GM21360 (cell line): ENCODE data around the gene C2CD2.
A peak's percentile ranks its signal among the peaks of the same experiment; 100 is the strongest.
"Not testable (repeated sequence)": the region's sequence is repeated elsewhere in the genome, so short reads cannot be mapped to it uniquely, and the experiment has no call there.

Experiments
- ATAC-seq: cut with Tn5 transposase; IDR thresholded peaks from one replicate; pipeline ENCODE4 v1.9.1; 2021; ENCODE audit warnings: mild to moderate bottlenecking, moderate library complexity; ENCODE audit not compliant: unreplicated experiment

C2CD2 gene

GRCh38 chr21:41953831-41954653, at the start of gene C2CD2:
TSS of gene C2CD2 (minus strand) at chr21:41954018. CDS start at chr21:41953648, 370 bp downstream.
- no peak for ATAC-seq

DNA sequence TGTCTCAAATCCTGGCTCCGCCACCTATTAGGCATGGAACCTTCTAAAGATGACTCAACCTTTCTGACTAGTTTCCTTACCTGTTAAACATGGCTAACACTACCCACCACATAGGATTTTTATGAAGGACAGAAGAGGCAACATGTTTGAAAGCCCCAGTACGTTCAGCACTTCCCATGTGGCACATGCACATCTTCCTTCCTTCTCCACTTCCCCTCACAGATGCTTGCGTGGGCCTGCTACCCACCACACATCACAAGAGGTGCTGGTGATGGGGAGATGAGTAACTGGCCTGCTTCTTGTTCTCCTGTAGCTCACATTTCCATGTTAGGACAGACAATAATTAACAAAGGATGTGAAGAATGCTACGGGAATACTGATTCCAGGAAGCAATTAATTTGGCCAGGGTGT, 49.2 kb upstream of the C2CD2 start:
- no peak for ATAC-seq

DNA sequence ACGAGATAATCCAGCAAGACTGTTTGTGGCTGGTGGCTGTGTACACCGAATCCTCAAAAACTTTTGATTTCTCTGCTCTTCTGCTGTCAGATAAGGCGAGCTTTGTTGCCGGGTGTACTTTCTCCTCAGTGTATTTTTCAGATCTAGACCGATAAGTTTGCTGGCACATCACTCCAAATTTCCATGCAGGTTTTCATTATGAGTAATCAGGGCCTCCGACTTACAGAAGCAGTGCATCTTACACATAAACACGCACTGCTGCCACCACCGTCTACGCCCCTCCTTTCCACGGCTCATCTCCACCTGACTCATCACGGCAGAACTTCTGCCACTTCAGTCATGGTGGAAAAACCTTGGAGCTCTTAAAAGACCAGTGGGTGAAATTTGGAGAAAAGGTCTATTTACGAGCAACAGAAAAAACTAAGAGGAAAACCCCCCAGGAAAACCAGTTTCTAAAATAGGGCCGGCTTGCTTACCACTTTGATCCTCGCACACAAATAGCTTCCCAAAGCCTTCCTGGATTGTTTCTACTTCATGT, 48.7 kb upstream of the C2CD2 start:
- peak; percentile 77 for ATAC-seq

GRCh38 chr21:42001781-42002180, 48.0 kb upstream of the C2CD2 start:
- no peak for ATAC-seq

- ATAC-seq = no peak
Observed at GRCh38 chr21:42000908-42001307, 47.1 kb upstream of the C2CD2 start.

DNA sequence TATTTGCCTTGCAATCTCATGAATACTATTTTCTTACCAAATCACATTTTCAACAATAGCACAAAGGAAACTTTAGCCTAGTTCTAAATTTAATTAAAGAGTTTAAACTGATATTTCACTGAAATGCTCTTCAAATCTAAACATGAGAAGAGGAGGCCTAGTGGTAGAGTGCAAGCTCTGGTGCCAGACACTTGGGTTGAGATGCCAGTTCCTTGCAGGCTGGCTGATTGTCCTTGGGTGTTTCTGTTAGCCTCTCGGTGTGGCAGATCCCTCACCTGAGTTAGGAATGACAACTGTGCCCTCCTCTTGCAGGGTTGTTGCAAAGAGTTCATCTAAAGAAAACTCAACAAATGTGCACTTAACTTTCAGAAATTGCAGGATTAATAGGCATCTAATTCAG, 43.8 kb upstream of the C2CD2 start:
- no peak for ATAC-seq

DNA sequence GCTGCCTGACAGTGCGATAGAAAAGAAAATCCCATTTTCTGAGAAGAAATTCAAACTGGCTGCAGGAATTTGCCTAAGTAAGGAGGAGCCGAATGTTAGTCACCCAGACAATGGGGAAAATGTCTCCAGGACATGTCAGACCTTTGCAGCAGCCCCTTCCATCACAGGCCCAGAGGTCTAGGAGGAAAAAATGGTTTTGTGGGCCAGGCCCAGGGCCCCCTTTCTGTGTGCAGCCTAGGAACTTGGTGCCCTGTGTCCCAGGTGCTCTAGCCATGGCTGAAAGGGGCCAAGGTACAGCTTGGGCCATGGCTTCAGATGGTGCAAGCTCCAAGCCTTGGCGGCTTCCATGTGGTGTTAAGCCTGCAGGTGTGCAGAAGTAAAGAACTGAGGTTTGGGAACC, 41.8 kb upstream of the C2CD2 start:
- ATAC-seq = no peak

DNA sequence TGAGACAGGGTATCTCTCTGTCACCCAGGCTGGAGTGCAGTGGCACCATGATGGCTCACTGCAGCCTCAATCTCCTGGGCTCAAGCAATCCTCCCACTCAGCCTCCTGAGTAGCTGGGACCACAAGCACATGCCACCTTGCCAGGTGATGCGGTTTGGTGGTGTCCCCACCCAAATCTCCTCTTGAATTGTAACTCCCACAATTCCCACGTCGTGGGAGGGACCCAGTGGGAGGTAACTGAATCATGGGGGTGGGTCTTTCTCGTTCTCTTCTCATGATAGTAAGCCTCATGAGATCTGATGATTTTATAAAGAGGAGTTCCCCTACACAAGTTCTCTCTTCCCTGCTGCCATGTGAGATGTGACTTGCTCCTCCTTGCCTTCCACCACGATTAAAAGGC, 40.8 kb upstream of the C2CD2 start:
- ATAC-seq = not testable (repeated sequence)

DNA sequence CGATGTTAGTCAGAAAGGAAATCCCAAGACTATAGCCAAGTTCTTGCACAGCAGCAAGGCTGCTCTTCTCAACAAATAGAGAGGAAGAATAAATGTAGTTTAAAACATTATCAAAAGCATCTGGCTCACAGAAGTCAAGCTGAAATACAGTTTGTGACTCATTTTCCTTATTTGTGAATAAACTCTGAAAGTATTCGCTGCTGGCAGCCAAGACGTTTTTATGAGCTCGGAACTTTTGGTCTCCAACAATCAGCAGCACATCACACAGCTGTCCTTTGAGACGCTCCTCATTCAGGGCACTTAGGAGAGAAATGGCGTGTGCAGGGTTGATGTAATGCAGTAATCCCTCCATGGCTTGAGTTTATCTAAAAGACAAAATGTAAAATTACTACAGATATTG, 39.9 kb upstream of the C2CD2 start:
- ATAC-seq = no peak

GRCh38 chr21:41992576-41992975, 38.8 kb upstream of the C2CD2 start:
- ATAC-seq = no peak

DNA sequence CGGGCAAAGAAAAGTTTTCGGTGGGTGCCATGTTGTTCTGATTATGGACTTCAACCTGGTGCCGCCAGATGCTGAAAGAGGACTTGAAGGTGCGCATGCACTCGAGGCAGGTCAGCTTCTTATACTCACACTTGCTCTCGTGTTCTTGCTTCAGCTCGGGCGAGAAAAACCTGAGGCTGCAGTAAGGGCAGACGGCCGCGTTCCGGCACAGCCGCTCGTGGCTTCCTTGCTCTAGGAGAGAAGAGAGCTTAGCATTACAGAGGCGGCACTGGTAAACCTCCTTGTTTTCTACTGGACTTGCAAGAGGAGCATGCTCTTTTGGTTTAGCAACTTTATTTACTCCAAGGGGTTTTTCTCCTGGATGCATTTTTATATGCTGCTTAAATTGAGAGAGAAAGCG, 37.8 kb upstream of the C2CD2 start:
- no peak for ATAC-seq

DNA sequence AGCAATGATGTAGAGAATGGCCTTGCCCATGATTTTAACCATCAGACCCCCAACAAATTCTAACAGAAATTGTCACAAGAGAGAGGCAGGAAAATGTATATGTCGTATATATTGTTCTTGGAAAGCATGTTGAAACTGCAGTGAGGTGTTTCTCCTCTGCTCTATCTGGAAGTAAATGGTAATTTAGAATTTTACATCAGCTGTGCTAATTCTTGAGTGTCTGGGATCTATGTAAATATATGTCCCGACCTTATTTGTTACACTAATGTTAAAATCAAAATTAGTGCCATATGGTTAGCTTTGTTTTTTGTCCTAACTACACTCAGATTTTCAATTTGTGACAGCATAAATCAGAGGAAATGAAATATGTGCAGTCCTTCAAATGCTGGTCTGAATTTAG, 35.9 kb upstream of the C2CD2 start:
- no peak for ATAC-seq

GRCh38 chr21:41987310-41987709, 33.5 kb upstream of the C2CD2 start:
- no peak for ATAC-seq

DNA sequence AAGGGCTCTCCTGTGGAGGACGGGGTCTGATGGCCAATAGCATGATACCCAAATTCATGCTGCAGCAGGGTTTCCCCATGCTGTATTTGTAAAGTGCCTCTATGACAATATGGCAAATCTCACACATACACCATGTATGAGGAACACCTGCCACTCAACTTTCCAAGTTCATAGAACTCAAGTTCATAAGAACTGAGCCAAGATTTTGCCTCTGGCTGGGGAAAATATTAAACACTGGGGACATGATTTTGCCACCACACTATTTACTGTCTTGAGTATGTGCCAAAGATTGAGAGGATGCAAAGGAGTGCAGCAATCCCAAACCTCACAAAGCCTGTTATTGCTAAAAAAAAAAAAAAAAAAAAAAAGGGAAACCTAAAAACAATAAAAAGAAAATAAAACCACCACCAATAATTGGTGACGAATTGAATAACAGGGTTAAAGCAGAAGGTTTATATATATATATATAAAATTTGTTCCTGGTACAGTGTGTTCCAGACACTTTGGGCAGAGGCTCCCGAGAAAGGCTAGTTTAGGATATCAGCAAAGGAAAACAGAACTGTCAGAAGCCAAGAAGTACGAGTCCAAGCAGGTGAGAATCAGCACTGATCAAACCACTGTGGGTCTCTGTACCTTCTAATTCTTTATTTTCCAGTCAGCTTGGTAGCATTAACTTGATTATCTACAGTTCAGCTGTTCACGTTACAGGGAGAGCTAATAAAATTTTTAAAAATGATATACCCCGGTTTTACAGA, 32.0 kb upstream of the C2CD2 start:
- no peak for ATAC-seq

DNA sequence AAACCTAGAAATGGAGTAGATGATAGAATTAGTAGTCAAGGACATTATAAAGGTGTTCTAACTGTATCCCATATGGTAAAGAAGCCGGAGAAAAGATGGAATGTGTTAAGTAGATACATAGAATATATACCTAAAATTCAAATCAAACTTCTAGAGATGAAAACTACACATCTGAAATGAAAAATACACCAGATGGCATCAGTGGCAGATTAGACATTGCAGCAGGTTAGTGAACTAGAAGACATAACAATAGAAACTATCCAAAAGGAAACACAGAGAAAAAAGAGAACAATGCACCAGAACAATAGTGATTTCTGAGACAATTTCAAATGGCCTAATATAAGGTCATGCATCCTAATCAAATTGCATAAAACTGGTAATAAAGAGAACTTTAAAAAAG, 29.4 kb upstream of the C2CD2 start:
- no peak for ATAC-seq

GRCh38 chr21:41980561-41980960, 26.7 kb upstream of the C2CD2 start:
- ATAC-seq = no peak

DNA sequence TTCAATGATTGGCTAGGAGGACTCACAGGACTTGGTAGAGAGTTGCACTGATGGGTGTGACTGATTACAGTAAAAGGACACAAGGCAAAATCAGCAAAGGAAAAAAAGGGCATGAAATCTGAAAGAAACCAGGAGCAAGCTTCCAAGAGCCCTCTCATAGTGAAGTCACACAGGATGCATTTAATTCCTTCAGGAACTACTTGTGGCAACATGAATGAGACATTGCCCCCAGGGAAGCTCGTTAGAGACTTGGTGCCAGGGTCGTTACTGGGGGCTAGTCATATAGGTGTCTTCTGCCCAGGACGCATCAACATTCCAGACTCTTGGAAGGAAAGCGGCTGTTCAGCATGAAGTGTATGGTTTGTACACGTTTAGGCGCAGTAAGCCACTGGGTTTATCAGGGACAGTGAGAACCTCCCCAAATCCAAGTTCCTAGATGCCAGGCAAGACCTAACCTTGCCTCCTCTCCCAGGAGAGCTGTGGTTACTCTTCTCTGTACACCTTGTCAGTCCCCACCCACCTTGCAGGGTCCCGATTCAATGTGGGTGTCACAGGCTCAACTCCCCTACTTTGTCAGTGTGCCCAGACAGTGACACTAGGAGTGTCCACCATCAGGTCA, 26.0 kb upstream of the C2CD2 start:
- no peak for ATAC-seq

- no peak for ATAC-seq
Observed at GRCh38 chr21:41979335-41979734, 25.5 kb upstream of the C2CD2 start.

- no peak for ATAC-seq
Observed at GRCh38 chr21:41977034-41977950, 23.5 kb upstream of the C2CD2 start.

- no peak for ATAC-seq
Observed at GRCh38 chr21:41976611-41977010, 22.8 kb upstream of the C2CD2 start.
